RPMI8226 (cell line): ENCODE results near the gene HS3ST3B1.

Source experiments
- DNase-seq: peaks from one replicate; pipeline ENCODE4 v3.0.0-alpha.2; 2015

The HS3ST3B1 gene

DNA sequence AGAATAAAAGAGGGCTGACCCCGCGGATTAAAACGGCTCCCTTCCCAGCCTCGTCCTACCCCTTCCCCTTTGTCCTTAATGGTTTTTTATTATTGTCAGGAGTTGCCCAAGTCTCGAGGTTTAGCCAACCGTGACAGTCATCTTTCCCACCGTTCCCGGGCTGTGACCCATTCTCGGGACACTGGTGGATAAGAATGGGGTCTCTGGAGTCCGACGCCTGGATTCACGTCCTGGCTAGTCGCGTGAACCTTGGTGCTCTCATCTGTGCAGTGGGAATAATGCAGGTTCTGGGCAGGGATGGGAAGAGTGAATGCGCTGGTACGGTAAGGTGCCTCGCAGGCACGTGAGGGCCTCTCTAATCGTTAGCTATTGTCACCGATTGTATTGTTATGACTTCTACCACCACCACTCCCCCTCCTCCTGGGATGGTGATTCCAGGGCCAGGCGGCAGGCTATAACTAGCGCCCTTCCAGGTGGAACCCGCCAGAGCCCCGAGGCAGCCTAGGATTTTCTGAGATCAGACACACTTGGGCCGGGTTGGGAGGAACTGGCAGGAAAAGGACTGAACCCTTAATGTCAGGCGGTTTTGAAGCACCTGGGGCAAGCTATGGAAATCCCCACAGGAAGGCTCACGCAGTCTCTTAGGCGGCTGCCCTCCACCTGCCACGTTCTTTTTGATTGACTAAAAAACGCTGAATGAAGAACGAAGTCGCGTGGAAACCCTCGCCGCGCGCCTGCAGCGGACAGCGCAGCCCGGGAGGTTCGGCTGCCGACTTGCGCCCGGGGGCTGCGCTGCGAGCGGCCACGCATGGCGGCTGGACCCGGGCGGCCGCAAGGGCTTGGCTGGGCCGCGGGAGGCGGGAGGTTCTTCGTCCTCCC, 2.7 kb downstream of the HS3ST3B1 start:
- no peak for DNase-seq

DNA sequence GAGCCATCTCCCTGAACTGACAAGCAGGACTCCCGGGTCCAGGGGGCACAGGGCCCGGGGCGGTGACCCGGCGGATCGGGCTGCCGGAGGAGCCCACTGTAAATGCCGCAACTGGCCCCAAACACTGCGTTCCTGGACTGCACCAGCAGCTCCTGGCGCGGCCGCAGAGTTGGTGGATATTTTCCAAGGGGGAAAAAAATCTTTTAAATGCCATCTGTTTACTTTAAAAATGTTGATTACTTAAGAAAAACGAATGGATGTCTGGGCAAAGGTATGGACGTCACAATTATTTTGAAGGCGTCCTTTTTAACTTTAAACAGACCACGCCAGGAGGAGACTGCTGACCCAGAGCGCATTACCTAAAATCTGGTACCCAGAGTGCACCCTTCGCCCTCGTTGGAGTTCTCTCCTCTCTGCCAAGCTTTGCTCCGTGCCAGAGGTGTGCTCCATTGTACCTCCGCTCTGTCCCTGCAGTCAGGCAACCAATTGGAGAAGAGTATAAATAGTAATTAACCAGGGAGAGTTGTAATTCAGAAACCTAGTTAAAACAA, 3.4 kb downstream of the HS3ST3B1 start:
- no peak for DNase-seq

DNA sequence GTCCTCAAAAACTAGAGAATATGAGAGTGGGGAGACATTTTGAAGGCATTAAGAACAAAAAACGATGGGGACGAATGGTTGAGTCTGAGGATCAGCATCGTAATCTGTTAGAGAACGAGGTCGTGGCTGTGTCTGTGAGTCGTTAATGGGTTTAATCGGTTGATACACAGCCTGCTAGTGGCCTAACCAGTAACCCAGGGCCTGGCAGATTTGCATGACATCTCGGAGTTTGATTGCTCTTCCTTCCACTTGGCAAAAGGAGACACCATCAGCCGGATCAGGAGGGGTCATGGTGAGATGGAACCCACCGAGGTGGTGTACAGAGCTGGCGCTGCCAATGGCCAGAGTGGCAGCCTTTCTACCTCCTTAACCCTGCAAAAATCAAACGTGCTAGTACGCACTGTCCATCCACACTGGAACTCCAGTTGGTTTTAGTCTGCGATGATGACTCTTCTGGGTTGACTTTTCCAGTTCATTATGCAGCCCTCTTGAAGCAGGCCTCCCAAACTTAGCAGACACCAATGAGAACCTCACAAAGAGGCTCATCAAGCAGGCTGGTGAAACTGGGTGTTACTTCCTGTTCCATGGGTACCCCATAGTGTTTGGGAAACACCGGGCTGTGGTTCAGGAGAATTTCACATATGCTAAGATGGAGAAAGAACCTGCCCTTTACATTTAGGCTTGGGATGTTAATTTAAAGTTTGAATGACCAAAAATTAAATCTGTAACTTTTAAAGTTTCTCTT, 4.1 kb downstream of the HS3ST3B1 start:
- no peak for DNase-seq

DNA sequence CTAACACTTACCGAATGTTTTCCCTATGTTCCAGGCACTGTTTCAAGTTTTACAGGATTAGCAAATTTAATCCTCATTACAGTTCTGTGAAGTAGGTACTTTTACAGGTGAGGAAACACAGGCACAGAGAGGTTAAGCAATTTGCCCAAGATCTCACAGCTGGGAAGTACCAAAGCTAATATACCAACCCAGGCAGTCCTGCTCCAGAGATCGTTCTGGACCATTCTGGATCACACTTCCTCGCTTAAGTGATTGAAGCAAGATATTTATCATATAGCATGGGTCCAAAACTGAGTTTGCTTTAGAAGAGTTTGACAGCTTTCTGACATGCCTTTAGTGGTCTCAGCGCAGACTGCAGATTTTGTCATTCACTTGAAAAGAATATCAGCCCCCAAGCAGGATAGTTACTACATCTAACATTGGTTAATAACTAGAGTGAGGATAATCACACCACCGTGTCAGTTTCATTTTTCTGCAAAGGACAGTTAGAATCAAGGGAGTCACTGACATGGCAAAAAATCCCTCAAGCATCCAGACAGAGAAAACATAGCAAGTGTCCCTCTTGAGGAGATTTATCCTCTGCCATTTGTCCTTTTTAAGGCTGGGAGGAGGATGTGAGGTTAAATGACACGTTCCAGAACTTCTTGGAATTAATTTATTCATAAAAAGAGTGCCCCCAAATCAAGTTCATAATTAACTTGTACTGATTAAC, 5.1 kb downstream of the HS3ST3B1 start:
- DNase-seq: no peak

DNA sequence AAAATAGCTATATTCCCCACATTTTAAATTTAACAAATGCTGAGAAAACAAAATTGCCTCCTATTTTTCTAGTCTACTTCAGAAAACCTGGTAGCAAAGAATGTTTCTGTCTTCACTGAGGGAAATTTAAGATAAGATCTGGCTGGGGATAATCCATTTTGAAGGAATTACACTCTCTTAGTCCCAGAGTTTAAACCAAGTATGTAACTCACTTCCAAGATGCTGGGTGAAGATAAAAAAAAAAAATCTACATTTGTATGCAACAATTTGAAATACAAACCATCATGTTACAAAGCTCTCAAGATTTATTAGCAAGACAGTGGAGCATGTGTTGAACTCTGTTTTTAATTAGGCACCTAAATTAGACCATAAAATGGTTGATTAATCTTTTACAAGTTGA, 5.7 kb downstream of the HS3ST3B1 start:
- DNase-seq: no peak

DNA sequence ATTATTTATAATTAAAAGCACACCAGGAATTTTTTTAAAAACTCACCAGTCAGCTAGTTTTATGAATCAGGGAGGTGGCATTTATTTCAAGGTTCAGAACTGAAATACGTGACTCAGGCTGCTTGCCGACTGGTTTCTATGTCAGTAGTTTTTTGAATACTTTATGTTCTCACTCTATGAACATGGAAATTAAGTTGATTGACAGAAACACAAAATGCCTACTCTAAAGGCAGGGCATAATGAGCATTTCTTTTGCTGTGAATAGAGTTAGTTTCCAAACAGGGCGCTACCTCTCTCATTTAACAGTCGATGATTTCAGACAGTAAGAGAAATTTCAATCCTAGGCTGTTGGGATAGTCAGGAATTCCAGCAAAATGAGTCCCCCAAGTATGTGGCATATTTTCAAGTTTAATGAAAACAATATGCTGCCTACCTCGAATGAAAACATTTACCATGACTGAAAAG, 6.7 kb downstream of the HS3ST3B1 start:
- DNase-seq: no peak

DNA sequence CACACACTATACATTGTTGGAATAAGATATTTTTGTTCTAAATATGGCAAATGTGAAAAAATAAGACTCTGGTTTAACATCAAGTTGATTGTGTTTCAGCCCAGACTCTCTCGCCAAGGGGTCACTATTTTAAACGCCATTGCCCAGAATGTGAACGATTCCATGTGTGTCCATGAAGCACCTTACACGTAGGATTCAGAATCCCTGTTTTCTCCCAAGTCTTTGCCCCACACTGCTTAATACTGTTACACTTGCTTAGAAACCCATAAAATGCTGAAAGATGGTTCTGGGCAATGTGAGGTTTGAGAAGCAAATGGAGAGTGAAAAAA, 7.7 kb downstream of the HS3ST3B1 start:
- no peak for DNase-seq

DNA sequence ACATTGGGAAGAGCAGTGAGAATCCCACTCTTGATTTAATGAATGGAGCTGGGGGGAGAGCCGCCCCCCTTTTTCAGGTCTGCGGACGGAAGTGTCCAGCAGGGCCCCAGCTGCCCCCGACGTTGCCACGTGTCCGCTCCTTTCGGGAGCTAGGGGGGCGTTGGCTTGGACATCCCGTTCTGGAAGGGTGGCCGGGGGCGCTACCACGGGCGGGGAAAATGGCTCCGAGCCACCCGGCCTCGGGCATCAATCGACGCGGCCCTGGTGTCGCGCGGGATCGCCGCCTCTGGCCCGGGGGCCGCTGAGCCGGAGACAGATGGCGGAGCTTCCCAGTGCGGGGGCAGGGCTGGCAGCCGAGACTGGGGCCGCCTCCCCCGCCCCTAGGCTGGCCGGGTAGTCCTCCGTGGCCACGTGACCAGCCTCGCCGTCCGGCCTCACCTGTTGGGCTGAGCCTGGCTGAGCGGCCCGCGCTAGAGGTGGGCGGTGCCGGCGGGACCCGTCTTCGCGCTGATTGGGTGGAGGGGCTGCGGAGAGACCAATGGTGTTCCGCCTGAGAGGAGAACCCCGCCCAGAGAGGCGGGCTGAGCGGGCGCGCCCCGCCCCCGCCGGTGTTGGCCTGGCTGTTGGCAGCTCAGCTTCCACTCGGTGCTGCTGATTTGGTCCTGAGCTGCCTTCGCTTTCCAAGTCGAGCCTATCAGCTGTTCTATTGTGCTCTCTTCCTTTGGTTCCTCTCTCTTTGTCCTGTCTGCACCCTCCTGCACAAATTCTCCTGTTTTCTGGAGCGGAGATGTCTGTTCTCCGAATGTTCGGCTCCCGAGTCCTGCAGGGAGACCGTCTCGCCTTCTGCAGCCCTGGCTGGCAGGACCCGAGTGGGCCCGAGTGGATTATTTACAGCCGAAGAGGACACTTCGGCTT, 8.3 kb downstream of the HS3ST3B1 start:
- peak; percentile 6 for DNase-seq

DNA sequence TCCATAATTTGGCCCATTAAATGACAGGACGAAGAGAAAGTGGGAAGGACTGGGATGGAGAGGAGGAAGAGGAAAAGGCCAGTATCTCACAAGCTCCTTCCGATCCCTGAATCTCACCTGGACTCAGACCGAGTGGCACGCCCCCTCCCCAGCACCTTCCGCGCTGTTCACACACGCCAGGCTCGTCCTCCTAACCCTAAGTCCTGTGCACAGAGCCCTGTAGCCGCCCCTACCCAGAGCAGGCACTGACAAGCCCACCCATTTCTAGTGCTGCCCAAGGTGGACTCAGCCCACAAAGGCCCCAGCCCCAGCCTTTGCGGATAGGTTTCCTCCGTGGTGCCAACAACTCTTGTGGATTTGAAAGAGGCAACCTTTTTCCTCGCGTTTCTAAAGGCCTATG, 9.2 kb downstream of the HS3ST3B1 start:
- DNase-seq: no peak

DNA sequence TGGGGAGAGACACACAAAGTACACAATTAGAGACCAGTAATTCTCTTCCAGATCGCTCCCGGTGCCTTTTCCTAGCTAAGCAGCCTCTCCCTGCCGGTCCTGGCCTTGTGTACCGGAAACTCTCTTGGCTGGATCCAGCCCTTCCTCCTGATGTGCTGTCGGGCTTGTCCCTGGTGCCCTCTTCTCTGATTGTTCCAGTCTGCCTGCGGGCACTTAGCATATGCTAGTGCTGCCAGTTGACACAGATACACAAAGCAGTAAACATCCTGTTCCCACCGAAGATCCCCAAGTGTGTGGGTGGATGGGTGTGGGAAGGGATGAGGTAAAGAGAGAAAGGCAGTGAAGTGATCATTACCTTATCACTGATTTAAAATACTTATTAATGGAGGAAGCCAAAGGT, 9.7 kb downstream of the HS3ST3B1 start:
- no peak for DNase-seq

DNA sequence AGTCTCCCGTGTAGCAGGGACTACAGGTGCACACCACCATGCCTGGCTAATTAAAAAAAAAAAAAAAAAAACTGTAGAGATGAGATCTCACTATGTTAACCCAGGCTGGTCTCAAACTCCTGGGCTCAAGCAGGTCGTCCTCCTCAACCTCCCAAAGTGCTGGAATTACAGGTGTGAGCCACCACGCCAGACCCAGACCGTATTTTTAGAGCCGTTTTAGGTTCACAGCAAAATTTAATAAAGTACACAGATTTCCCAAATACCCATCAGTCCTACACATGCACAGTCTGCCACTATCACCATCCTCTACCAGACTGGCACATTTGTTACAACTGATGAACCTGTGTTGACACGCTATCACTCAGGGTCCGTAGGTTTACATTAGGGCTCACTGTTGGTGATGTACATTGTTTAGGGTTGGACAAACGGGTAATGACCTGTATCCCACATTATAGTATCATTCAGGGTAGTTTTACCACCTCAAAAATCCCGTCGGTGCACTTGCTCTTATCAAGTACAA, 10.4 kb downstream of the HS3ST3B1 start:
- DNase-seq: no peak

DNA sequence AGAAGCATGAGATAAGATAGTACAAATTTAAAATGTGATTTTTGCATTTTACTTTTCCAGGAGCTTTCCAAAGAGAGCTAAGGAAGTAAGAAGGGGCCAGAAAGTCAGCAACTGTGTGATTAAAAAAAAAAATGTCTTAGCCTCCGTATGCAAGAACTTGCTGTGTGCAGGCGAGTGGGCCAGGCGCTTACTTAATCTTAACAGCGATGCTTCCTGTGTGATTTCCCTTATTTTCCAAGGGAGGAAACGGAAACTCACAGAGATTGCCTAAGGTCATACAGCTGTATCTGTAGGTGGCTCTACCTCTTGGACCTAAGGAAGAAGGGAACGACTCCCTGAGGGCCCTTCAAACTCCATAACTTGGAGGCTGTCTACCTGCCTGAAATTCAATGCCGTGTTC, 11.1 kb downstream of the HS3ST3B1 start:
- no peak for DNase-seq

DNA sequence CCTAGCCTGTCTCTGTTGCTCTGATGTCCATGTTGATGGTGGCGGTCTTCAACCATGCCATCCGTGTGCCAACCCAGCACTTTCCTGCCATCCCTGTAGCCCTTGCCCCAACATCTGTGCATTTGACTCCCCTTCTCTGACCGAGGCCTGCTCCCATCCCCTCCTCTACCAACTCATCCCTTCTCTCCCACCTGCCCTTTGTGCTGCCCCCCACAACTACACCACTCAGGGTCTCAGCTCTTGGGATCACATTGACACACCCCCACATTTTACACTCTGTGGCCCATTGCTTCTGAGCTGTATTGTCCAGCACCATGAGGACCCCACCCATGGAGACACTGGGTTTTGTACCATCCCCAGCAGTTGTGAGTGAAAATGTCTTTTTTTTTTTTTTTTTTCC, 11.6 kb downstream of the HS3ST3B1 start:
- DNase-seq: no peak

DNA sequence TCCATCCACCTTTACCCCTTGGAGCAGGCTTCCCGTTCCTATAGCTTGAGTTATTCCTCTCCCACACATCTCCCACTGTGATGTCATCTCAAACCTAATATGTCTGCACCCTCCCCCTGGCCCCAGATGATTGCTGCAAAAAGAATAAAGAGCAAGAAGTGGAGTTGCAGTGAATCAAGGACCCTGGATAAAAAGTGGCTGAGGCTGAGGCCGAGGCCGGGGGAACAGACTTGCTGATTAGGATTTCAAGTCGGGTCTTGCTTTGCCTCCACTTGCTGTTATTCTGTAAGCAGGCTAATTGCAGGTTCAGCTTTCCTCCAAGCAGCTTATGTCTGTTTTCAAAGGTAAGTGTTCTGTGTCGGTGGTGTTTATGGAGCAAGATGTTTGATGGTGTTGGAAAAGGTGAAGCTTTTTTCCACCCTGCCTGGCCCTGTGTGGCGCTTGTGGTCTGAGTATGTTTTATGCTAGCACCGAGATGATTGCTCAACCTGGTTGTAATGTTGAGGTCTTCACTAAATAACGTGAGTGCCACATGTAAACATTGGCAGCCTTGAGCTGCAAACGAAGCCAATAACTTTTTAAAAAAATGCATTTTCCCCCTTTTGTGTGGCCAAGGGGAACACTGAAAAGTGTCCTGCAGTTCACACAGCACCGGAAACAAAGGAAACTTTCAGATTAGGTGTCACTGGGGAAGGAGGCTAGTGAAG, 15.4 kb downstream of the HS3ST3B1 start:
- DNase-seq: no peak

DNA sequence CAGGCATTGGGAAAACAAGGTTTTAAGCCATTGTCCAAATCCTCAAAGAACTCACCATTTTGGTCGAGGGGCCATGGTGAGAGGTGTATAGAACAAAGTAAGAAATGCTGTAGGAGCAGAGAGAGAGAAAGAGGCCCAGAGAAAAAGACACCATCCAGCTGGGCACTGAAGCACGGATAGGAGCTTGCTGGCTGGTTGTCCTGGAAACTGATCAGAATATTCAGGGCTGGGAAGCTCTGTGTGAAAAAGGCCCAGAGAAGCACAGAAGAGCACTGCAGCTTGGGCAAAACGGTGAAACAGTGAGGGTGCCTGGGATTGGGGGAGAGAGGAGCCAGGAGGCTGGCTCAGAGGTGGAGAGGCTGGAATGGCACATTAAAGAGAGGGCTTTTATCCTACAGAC, 16.5 kb downstream of the HS3ST3B1 start:
- no peak for DNase-seq

DNA sequence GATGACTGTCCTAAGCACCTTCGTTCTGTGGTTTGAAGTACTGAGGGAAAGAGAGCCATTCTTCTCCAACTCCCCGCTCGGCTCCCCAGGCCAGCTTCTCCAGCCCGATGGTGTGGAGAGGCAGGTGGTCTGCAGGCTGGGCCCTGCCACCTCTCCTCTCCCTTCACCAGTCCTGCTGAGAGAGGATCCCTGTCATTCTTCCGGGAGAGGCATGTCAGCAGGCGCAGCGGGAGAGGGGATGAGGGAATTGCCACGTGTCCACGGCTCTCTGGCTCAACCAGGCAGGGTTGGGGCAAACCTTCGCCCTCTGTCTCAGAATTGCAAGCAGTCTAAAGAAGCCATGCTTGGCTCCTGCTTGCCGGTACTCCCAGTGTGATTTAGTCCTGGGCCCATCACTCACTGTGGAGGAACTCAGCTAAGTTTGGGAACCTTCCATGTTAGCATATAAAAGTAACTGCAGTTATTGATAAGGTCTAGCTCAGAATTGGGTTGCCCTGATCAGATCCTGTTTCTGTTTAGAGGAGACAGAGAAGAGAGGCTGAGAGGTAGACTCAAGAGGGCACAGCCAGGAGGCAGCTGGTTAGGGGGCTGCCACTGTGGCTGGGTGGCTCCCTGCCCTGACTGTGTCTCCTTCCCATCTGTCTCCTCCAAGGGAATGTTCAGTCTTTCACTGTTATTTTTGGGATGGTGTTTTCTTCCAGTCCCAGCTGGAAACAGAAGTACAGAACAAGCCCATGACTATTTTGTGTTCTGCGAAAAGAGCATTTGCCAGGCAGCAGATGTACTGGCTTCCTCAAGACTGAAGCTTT, 17.4 kb downstream of the HS3ST3B1 start:
- DNase-seq: no peak

DNA sequence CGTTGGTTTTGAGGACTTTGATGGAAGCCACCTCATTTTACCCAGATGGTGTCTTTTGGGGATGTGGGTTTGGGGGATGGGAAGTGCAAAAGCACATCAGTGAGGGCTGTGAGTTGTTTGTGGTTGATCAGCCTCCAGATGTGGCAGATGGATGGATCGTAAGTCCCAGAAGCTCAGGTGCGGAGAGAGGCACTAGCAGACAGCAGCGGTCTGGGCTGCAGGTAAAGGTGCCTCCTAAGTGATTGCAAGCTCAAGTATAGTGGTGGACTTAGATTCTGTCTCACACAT, 18.0 kb downstream of the HS3ST3B1 start:
- DNase-seq: no peak

DNA sequence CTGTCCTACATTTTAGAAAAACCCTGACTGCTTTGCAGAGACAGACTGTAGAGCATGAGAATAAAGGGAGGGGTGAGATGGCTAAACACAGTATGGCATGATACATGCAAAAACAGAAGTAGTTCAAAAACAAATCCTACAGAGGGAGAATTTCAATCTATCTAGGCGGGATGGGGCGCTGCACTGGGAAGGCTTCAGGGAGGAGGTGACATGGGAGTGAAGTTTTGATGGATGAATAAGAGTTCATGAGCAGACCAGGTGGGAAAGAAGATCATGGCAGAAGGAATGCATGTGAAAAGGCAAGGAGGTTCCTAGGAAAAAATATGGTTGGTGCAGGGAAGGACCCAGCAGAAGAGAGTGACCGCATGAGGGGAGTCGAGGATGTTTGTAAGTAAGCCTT, 19.2 kb downstream of the HS3ST3B1 start:
- DNase-seq: no peak

DNA sequence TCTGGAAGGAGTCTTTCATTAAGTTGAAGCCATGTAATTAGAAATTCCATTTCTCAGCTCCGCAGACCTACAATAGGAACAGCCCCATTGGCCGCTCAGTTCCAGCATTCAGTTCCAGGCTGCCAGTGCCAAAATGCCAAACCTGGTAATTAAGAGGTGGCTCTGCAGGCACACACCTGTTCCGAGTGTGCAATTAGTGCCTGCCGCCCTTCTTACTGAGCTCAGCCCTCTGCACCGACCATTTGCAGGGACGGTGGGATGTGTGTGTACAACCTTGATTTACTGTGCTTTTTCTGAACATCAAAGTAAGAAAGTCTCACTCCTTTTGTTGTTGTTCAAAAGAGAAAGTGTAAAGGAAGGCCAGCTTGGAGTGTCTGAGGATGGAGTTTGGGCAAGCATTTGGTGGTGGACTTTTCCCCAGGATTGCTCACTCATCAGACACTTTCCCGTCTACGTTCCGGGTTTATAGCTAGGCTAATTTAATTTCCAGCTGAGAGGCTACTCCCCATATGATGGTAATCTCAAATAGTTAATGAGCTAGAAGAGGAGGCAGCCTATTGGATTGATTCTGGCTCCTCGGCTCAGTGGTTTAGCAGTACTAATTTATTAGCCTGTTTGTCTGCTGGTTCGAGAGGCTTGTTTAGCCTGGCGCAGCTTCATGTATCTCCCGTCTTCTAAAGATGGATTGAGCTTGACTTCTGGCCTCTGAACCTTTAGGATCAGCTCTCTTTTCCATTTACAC, 20.0 kb downstream of the HS3ST3B1 start:
- DNase-seq: no peak

DNA sequence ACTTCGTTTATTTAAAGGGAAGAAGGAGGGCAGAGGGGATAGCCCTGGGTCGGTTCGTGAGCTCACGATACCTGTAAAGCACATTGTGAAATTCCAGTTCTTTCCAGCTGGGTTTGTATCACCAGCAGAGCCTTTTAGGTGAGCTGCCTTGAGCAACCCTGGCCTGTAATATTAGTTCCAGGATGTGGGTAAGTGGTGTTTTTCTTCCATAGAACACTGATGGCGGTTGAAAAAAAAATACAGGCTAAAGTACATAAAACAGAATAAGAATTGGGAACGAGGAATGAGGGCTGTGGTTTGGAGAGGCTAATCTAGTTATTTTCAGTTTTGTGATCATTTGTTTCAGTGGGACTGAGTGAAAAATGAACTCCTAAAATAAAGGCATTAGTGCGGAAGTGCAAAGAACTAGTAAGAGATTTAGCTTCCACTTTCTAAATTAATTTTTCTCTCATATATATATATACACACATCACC, 20.6 kb downstream of the HS3ST3B1 start:
- DNase-seq: no peak
